ENCODE measurements around the gene COP1. TPM values are rescaled to one million over a fixed set of nuclear protein-coding genes. Genes with fewer than 3 reads are reported as not detected.

The COP1 gene
- total RNA-seq, 1 donor from 2014 or later, result 72.2 TPM

GRCh38 chr1:176178316-176178715, 28.8 kb downstream of the COP1 start:
- H3K4me3 ChIP-seq, result no peak overlapping the region
- peaks cover 0 to 12% of the 10 kb centered on the region in 2 donors for H3K36me3 ChIP-seq
- no peak overlapping the region for H3K27ac ChIP-seq
- no peaks in the 10 kb centered on the region for H3K27me3 ChIP-seq
- no peak for DNase-seq (ENCODE audit: extremely low spot score in 2 of 2)
- no peaks in the 10 kb centered on the region for H3K9me3 ChIP-seq
- no peak for TF ChIP-seq POLR2AphosphoS5 (IDR thresholded peaks at IDR 0.05; ENCODE audit: insufficient read depth in 1 of 2, low read depth in 1 of 2)
- TF ChIP-seq, protein P1, sequence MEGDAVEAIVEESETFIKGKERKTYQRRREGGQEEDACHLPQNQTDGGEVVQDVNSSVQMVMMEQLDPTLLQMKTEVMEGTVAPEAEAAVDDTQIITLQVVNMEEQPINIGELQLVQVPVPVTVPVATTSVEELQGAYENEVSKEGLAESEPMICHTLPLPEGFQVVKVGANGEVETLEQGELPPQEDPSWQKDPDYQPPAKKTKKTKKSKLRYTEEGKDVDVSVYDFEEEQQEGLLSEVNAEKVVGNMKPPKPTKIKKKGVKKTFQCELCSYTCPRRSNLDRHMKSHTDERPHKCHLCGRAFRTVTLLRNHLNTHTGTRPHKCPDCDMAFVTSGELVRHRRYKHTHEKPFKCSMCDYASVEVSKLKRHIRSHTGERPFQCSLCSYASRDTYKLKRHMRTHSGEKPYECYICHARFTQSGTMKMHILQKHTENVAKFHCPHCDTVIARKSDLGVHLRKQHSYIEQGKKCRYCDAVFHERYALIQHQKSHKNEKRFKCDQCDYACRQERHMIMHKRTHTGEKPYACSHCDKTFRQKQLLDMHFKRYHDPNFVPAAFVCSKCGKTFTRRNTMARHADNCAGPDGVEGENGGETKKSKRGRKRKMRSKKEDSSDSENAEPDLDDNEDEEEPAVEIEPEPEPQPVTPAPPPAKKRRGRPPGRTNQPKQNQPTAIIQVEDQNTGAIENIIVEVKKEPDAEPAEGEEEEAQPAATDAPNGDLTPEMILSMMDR (IDR thresholded peaks at IDR 0.05), result no peak
- no peak for TF ChIP-seq POLR2A (IDR thresholded peaks at IDR 0.05)
- intact Hi-C loops (cut with DNase I), result no loop called here
- H3K4me1 ChIP-seq, result no peaks in the 10 kb centered on the region

- intact Hi-C loops (cut with DNase I), result no loop called here
- peaks cover 0 to 17% of the 10 kb centered on the region in 2 donors for H3K36me3 ChIP-seq
- H3K27me3 ChIP-seq, result no peaks in the 10 kb centered on the region
- H3K27ac ChIP-seq, result no peak overlapping the region
- no peak overlapping the region for H3K4me3 ChIP-seq
- TF ChIP-seq POLR2AphosphoS5 (IDR thresholded peaks at IDR 0.05; ENCODE audit: insufficient read depth in 1 of 2, low read depth in 1 of 2) (no peak), POLR2A (IDR thresholded peaks at IDR 0.05) (no peak)
- TF ChIP-seq, protein P1 (IDR thresholded peaks at IDR 0.05), result no peak
- no peaks in the 10 kb centered on the region for H3K9me3 ChIP-seq
- DNase-seq (ENCODE audit: extremely low spot score in 2 of 2), result no peak
- no peaks in the 10 kb centered on the region for H3K4me1 ChIP-seq
Measured at GRCh38 chr1:176177764-176178163, 29.3 kb downstream of the COP1 start.

- TF ChIP-seq POLR2A (IDR thresholded peaks at IDR 0.05) (no peak), POLR2AphosphoS5 (IDR thresholded peaks at IDR 0.05; ENCODE audit: insufficient read depth in 1 of 2, low read depth in 1 of 2) (no peak)
- TF ChIP-seq, protein P1 (IDR thresholded peaks at IDR 0.05), result no peak
- peaks cover 0 to 28% of the 10 kb centered on the region in 2 donors for H3K36me3 ChIP-seq
Measured at GRCh38 chr1:176174108-176174507, 33.0 kb downstream of the COP1 start.

DNA sequence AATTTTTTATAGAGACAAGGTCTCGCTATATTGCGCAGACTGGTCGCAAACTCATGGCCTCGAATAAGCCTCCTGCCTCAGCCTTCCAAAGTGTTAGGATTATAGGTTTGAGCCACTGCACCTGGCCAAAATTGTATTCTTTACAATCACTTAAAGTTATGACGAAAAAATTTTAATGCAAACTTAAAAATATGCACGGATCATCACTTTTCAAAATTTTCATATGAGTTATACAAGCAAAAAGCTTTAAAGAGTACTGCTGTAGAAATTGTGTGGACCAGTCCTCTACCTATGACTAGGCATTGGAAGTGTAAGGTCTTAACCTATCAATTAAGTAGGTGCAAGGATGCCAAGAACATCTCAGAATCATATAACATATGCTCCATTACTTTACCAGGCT, 34.9 kb downstream of the COP1 start:
- TF ChIP-seq POLR2A (IDR thresholded peaks at IDR 0.05), result no peak
- TF ChIP-seq, protein P1 (IDR thresholded peaks at IDR 0.05), result no peak
- no peak for TF ChIP-seq POLR2AphosphoS5 (IDR thresholded peaks at IDR 0.05; ENCODE audit: insufficient read depth in 1 of 2, low read depth in 1 of 2)
- peaks cover 0 to 28% of the 10 kb centered on the region in 2 donors for H3K36me3 ChIP-seq
- no peaks in the 10 kb centered on the region for H3K9me3 ChIP-seq
- DNase-seq (ENCODE audit: extremely low spot score in 2 of 2), result no peak
- intact Hi-C loops (cut with DNase I), result no loop called here
- H3K27ac ChIP-seq, result no peak overlapping the region
- H3K4me1 ChIP-seq, result no peaks in the 10 kb centered on the region
- H3K4me3 ChIP-seq, result no peak overlapping the region
- H3K27me3 ChIP-seq, result no peaks in the 10 kb centered on the region

More at GRCh38 chr1:176174108-176174507, 33.0 kb downstream of the COP1 start:
- Histone ChIP-seq H3K9me3 (no peaks in the 10 kb centered on the region), H3K27ac (no peak overlapping the region), H3K4me3 (no peak overlapping the region), H3K27me3 (no peaks in the 10 kb centered on the region), H3K4me1 (no peaks in the 10 kb centered on the region)
- intact Hi-C loops (cut with DNase I), result no loop called here
- DNase-seq (ENCODE audit: extremely low spot score in 2 of 2), result no peak

DNA sequence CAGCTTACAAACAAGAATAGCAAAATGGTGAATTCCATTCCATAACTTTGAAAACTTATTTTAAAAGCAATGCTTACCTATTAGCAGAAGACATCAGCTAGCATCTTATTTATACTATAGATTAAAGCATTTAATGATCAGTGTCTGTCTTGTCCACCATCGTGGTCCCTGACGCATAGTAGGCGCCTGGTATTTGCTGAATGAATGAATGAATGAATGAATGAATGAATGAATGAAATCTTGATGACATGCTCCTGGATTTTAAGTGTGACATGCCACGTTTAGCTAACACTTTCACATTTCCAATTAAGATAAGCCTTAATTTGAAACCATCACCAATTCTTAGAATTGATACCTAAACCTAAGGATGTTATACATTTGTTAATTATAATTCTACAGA, 39.9 kb downstream of the COP1 start:
- no peak overlapping the region for H3K27ac ChIP-seq
- no peaks in the 10 kb centered on the region for H3K27me3 ChIP-seq
- H3K36me3 ChIP-seq, result peaks cover 0 to 9% of the 10 kb centered on the region in 2 donors
- no peak for DNase-seq (ENCODE audit: extremely low spot score in 2 of 2)
- intact Hi-C loops (cut with DNase I), result no loop called here
- TF ChIP-seq POLR2AphosphoS5 (IDR thresholded peaks at IDR 0.05; ENCODE audit: insufficient read depth in 1 of 2, low read depth in 1 of 2) (no peak), POLR2A (IDR thresholded peaks at IDR 0.05) (no peak)
- TF ChIP-seq, protein P1 (IDR thresholded peaks at IDR 0.05), result no peak
- H3K4me1 ChIP-seq, result no peaks in the 10 kb centered on the region
- H3K9me3 ChIP-seq, result no peaks in the 10 kb centered on the region
- no peak overlapping the region for H3K4me3 ChIP-seq

All from vagina (tissue), 2 donors.